GM12878 (cell line): ENCODE data around the gene AGRP. TPM values are rescaled to one million over a fixed set of nuclear protein-coding genes. Genes with fewer than 3 reads are reported as not detected.

Experiments
- ATAC-seq: fragments of 200-7000 bp; cut with Tn5 transposase; 3 replicates; pipeline ENCODE4 v1.9.1; 2020; ENCODE audit warnings: mild to moderate bottlenecking, moderate library complexity
- BruUV-seq: library from RNA; stranded (reverse); fragments of 400-500 nt; replicated peaks from 2 replicates; lab custom pipeline; 2021; lab: Mats Ljungman, UMichigan
- CTCF ChIA-PET: fragments of 300-600 bp; sonication (Branson Sonifier 250); formaldehyde crosslinking; extraction: SDS; loops from one replicate; lab custom pipeline; 2021; ENCODE audit warnings: inconsistent platforms; lab: Yijun Ruan, JAX
- POLR2A ChIA-PET: fragments of 350-600 bp; formaldehyde crosslinking; extraction: SDS; loops from one replicate; lab custom pipeline; 2021; ENCODE audit warnings: inconsistent platforms; lab: Charles Lee
- RAD21 ChIA-PET: fragments of 300-600 bp; sonication (Branson Sonifier 250); formaldehyde crosslinking; loops from one replicate; lab custom pipeline; 2023; ENCODE audit warnings: antibody characterized with exemption; ENCODE audit not compliant: unreplicated experiment; lab: Charles Lee
- SMC1A ChIA-PET: fragments of 300-600 bp; sonication (Branson Sonifier 250); formaldehyde crosslinking; loops from one replicate; lab custom pipeline; 2023; ENCODE audit not compliant: unreplicated experiment, uncharacterized antibody; lab: Charles Lee
- DNase-seq: peaks from one replicate; pipeline ENCODE4 v3.0.0-alpha.2; 2011; ENCODE audit warnings: low read depth, low spot score
- FAIRE-seq: peaks from 3 replicates; lab custom pipeline; 2011; peaks lifted over from hg19 to GRCh38; lab: Jason Lieb, UNC
- H2AFZ ChIP-seq: 2 replicates; pipeline ENCODE4 v1.6.0; 2011; ENCODE audit warnings: low read depth, low read length, control low read depth; ENCODE audit not compliant: control insufficient read depth
- H3K27ac ChIP-seq: 2 replicates; pipeline ENCODE4 v1.5.1; 2011; ENCODE audit warnings: control low read depth; ENCODE audit not compliant: control insufficient read depth, insufficient read depth
- H3K27me3 ChIP-seq, 2 experiments: replicated peaks in 1 of 2; 2 replicates each; pipeline versions ENCODE4 v1.6.0 to v1.6.1; 2011; ENCODE audit warnings: low read length in 1 of 2; ENCODE audit not compliant: control insufficient read depth in 2 of 2, insufficient read depth in 2 of 2
- H3K36me3 ChIP-seq, 2 experiments: 2 replicates each; pipeline ENCODE4 v1.5.1; 2011; ENCODE audit warnings: low read length in 1 of 2; ENCODE audit not compliant: control insufficient read depth in 2 of 2, insufficient read depth in 2 of 2
- H3K4me1 ChIP-seq: 2 replicates; pipeline ENCODE4 v1.6.1; 2011; ENCODE audit warnings: mild to moderate bottlenecking, low read length, moderate library complexity, mixed read lengths; ENCODE audit not compliant: control insufficient read depth, insufficient read depth
- H3K4me2 ChIP-seq: 2 replicates; pipeline ENCODE4 v1.6.0; 2011; ENCODE audit warnings: control low read depth; ENCODE audit not compliant: control insufficient read depth, insufficient read depth
- H3K4me3 ChIP-seq: fragments of 200-600 bp; sonication (generic); 2 replicates; pipeline ENCODE4 v1.5.1; 2016
- H3K79me2 ChIP-seq: 2 replicates; pipeline ENCODE4 v1.6.0; 2011; ENCODE audit warnings: low read length; ENCODE audit not compliant: control insufficient read depth, insufficient read depth
- H3K9ac ChIP-seq: 2 replicates; pipeline ENCODE4 v1.8.0; 2011; ENCODE audit warnings: low read length, control low read depth, mixed read lengths; ENCODE audit not compliant: control insufficient read depth, insufficient read depth
- H3K9me3 ChIP-seq: replicated peaks from 3 replicates; pipeline ENCODE4 v1.5.1; 2011; ENCODE audit warnings: mild to moderate bottlenecking, low read length; ENCODE audit not compliant: control insufficient read depth, insufficient read depth
- H4K20me1 ChIP-seq: 2 replicates; pipeline ENCODE4 v1.6.0; 2011; ENCODE audit not compliant: control insufficient read depth, insufficient read depth
- CTCF ChIP-seq, 3 experiments: IDR thresholded peaks in 2 of 3; conservative IDR thresholded peaks in 1 of 3; 2 replicates each; pipeline ENCODE4 v1.5.1; 2011; ENCODE audit warnings: low read depth in 3 of 3, low read length in 3 of 3, mild to moderate bottlenecking in 3 of 3, control low read depth in 2 of 3, moderate library complexity in 2 of 3, inconsistent platforms in 1 of 3, mixed read lengths in 1 of 3; ENCODE audit not compliant: control insufficient read depth in 2 of 3, insufficient read depth in 1 of 3; ENCODE audit errors: extremely low read depth in 1 of 3
- PAX5 ChIP-seq: IDR thresholded peaks from 2 replicates; pipeline ENCODE4 v1.6.1; 2011; ENCODE audit warnings: low read depth, low read length, borderline replicate concordance
- WGBS: methylation state at CpG from one replicate; pipeline ENCODE4 v1.1.6; 2016; ENCODE audit warnings: low lambda C conversion rate; ENCODE audit not compliant: insufficient replicate concordance, insufficient coverage; ENCODE audit errors: missing lambda C conversion rate; 5-methylcytosine and 5-hydroxymethylcytosine counted together
- in situ Hi-C: fragments of 300-500 bp; cut with MboI; formaldehyde crosslinking; loops from 9 replicates; pipeline ENCODE4 v1.14.3; 2018; ENCODE audit warnings: mixed read lengths
- intact Hi-C: fragments of 100-400 bp; cut with micrococcal nuclease; formaldehyde crosslinking; loops from one replicate; pipeline ENCODE4 v1.14.2; 2022; ENCODE audit not compliant: unreplicated experiment
- polyA plus RNA-seq, 11 experiments: library from polyadenylated mRNA; depleted of rRNA in 4 of 11; unstranded in 6 of 11; stranded (reverse) in 5 of 11; fragments of >200 nt; fragmentation: Nextera tagmentation in 4 of 11; fragmentation: Illumina TruSeq in 1 of 11; extraction: Ambion mirVana in 4 of 11; extraction: Trizol in 1 of 11; gene quantifications; 1 replicate in 1 of 11; 2 replicates in 10 of 11; pipeline versions ENCODE4 v1.2.1 to v1.2.3, GENCODE V29; 2011 to 2016; ENCODE audit warnings: inconsistent platforms in 2 of 11, missing spikeins in 2 of 11, low read depth in 1 of 11
- total RNA-seq, 4 experiments: library from RNA; depleted of rRNA in 3 of 4; stranded (reverse); fragments of >200 nt in 3 of 4; fragmentation: Illumina TruSeq in 1 of 4; extraction: Trizol in 1 of 4; gene quantifications; 2 replicates each; pipeline versions ENCODE4 v1.2.1 to v1.2.3, GENCODE V29; 2013 to 2021

The AGRP gene
- total and polyA plus RNA-seq, 10 of the 15 experiments (the other 5 are each of a cell fraction or from before 2014, with no cell fraction given) = 0.16 to 0.75 (median 0.53) TPM; not detected in 6

- RAD21 ChIA-PET = interaction anchor here (2.4 kb wide), 1 partner anchor 29 kb away, joined by 13 read pairs; no protein-coding TSS in a partner anchor
- no peak for DNase-seq
- CTCF ChIA-PET = interaction anchor here (0.8 to 3.2 kb wide), 9 partner anchors 8 to 203 kb away, joined by 3 to 13 read pairs (median 5); partner anchors contain the start of genes ACD and ATP6V0D1
- 75% methylated on average over 6 of the region's 6 CpGs for WGBS
- FAIRE-seq = no peak
- ATAC-seq = peak; percentile 52
- intact Hi-C loops (no loop called here), in situ Hi-C loops (no loop called here)
- Histone ChIP-seq H3K27me3 (no peaks in the 10 kb centered on the region), H4K20me1 (peaks cover 7% of the 10 kb centered on the region; the same call in 1 of the 2 replicates), H3K4me3 (no peak overlapping the region), H3K9me3 (no peaks in the 10 kb centered on the region), H3K79me2 (no peaks in the 10 kb centered on the region), H3K36me3 (peaks cover 13 to 15% of the 10 kb centered on the region in 2 experiments; a peak in 3 of 4 replicates), H3K4me2 (no peak overlapping the region), H2AFZ (no peak overlapping the region), H3K27ac (no peak overlapping the region), H3K9ac (no peak overlapping the region), H3K4me1 (no peaks in the 10 kb centered on the region)
- TF ChIP-seq PAX5 (no peak), CTCF (IDR thresholded peaks at IDR 0.05 in 2 of 3, conservative IDR thresholded peaks at IDR 0.05 in 1 of 3; ENCODE audit: control insufficient read depth in 2 of 3, extremely low read depth in 1 of 3, insufficient read depth in 1 of 3, low read depth in 3 of 3, low read length in 3 of 3) (peak in 2 of 3 experiments; percentile 22 to 28; a peak in 3 of 6 replicates)
- POLR2A ChIA-PET = no interaction called here
- BruUV-seq = no TSS peak
- SMC1A ChIA-PET = interaction anchor here (0.6 kb wide), 1 partner anchor 64 kb away, joined by 3 read pairs; no protein-coding TSS in a partner anchor
Observed at GRCh38 chr16:67456391-67457081, 26.8 kb downstream of the AGRP start.
